Smooth muscle cell (in vitro differentiated cells): ENCODE measurements around the gene ASB11. TPM values are rescaled to one million over a fixed set of nuclear protein-coding genes. Genes with fewer than 3 reads are reported as not detected.
A peak's percentile ranks its signal among the peaks of the same experiment; 100 is the strongest.

Source experiments
- DNase-seq: peaks from one replicate; lab custom pipeline; 2025; ENCODE audit not compliant: unreplicated experiment; lab: John Stamatoyannopoulos, UW
- H2AFZ ChIP-seq: fragments of 200-600 bp; sonication (generic); 2 replicates; pipeline ENCODE4 v1.6.0; 2016; ENCODE audit warnings: antibody characterized with exemption, low read depth, mild to moderate bottlenecking
- H3F3A ChIP-seq: fragments of 200-600 bp; sonication (generic); 2 replicates; pipeline ENCODE4 v1.6.0; 2017; ENCODE audit warnings: antibody characterized with exemption, low read depth
- H3K27ac ChIP-seq: fragments of 200-600 bp; sonication (generic); 2 replicates; pipeline ENCODE4 v1.5.1; 2016; ENCODE audit warnings: low read depth, mild to moderate bottlenecking
- H3K27me3 ChIP-seq: fragments of 200-600 bp; sonication (generic); 2 replicates; pipeline ENCODE4 v1.6.1; 2016; ENCODE audit warnings: low read depth, mild to moderate bottlenecking
- H3K36me3 ChIP-seq: fragments of 200-600 bp; sonication (generic); 2 replicates; pipeline ENCODE4 v1.5.1; 2016; ENCODE audit warnings: low read depth
- H3K4me1 ChIP-seq: fragments of 200-600 bp; sonication (generic); 2 replicates; pipeline ENCODE4 v1.5.1; 2016; ENCODE audit warnings: low read depth
- H3K4me2 ChIP-seq: fragments of 200-600 bp; sonication (generic); 2 replicates; pipeline ENCODE4 v1.6.0; 2016; ENCODE audit warnings: mild to moderate bottlenecking
- H3K4me3 ChIP-seq: fragments of 200-600 bp; sonication (generic); 2 replicates; pipeline ENCODE4 v1.5.1; 2016; ENCODE audit warnings: mild to moderate bottlenecking
- H3K79me2 ChIP-seq: fragments of 200-600 bp; sonication (generic); 2 replicates; pipeline ENCODE4 v1.6.0; 2016; ENCODE audit warnings: low read depth, mild to moderate bottlenecking
- H3K9ac ChIP-seq: fragments of 200-600 bp; sonication (generic); 2 replicates; pipeline ENCODE4 v1.6.0; 2016; ENCODE audit warnings: low read depth
- H3K9me3 ChIP-seq: fragments of 200-600 bp; sonication (generic); replicated peaks from 2 replicates; pipeline ENCODE4 v1.5.1; 2016; ENCODE audit warnings: low read depth
- H4K20me1 ChIP-seq: fragments of 200-600 bp; sonication (generic); 2 replicates; pipeline ENCODE4 v1.6.0; 2016; ENCODE audit warnings: low read depth
- CTCF ChIP-seq: fragments of 200-600 bp; sonication (generic); IDR thresholded peaks from 2 replicates; pipeline ENCODE4 v1.5.1; 2017; ENCODE audit warnings: borderline replicate concordance, mild to moderate bottlenecking, antibody characterized with exemption; ENCODE audit not compliant: insufficient read depth, poor library complexity, severe bottlenecking
- WGBS: methylation state at CpG from one replicate; pipeline ENCODE4 v1.1.7; 2016; ENCODE audit warnings: low lambda C conversion rate; 5-methylcytosine and 5-hydroxymethylcytosine counted together
- polyA plus RNA-seq: library from polyadenylated mRNA; unstranded; fragments of >200 nt; fragmentation: Nextera tagmentation; extraction: Ambion mirVana; gene quantifications from 2 replicates; pipeline ENCODE4 v1.2.1, GENCODE V29; 2016
- total RNA-seq: library from RNA; depleted of rRNA; stranded (reverse); fragments of >200 nt; gene quantifications from 2 replicates; pipeline ENCODE4 v1.2.3, GENCODE V29; 2014

Gene ASB11
- total and polyA plus RNA-seq, 2 experiments from 2014 or later = not detected

- no peak for TF ChIP-seq CTCF
- H3K4me1 ChIP-seq = no peaks in the 10 kb centered on the region
- no peaks in the 10 kb centered on the region for H3K27me3 ChIP-seq
- H3K36me3 ChIP-seq = no peaks in the 10 kb centered on the region
- no peaks in the 10 kb centered on the region for H3F3A ChIP-seq
- H2AFZ ChIP-seq = no peak overlapping the region
- H3K4me3 ChIP-seq = no peak overlapping the region
- no peak overlapping the region for H3K9ac ChIP-seq
- 96% methylated on average over 1 of the region's 1 CpG for WGBS
- H3K4me2 ChIP-seq = no peak overlapping the region
- DNase-seq = no peak
- no peaks in the 10 kb centered on the region for H3K9me3 ChIP-seq
- no peak overlapping the region for H3K27ac ChIP-seq
- H4K20me1 ChIP-seq = no peaks in the 10 kb centered on the region
- no peaks in the 10 kb centered on the region for H3K79me2 ChIP-seq
Measured at GRCh38 chrX:15271757-15272156, 43.7 kb downstream of the ASB11 start.

DNA sequence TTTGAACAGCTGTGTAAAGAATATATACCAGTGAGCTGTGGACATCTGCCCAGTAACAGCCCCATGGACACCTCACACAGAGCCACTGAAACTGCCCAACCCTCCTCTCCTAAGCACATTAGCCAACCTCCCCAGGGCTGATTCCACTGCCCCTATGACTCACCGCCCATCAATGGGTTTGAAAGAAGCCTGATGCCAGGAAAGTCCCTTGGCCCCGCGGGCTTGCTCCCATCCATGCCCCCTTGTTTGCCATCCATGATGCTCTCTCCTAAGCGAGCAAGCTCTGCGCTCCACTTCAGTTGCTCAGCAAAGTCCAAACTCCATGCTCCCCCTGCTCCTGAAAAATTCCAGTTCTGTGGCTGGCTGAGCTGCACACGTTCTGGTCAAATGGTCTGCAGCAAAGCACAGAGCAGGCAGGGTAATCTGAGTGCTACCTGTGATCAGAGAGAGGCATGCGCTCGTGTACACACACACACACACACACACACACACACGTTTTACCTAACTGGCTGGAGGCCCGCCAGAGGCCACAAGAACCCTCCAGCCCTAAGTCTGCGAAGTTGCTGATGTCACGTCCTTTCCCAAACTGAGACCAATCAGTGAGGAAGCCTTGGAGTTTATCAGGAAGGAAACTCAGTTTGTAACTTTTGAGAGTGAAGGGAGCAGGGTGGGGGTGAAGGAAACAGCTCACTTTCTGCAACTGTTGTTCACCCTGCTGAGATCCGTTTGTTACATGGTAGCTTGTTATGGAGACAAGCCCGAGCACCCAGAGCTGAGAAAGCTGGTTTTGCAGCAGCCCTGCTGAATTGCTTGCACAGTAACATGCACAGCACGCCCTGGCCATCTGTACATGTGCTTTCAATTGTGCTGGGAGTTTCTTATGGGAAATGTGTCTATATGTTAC, 45.6 kb downstream of the ASB11 start, which contains the start of gene ASB9:
ASB9 (minus strand) TSS at position 466 of the 904 bp plus-strand sequence; CDS start at position 257, 209 bp downstream.
- DNase-seq = no peak
- Histone ChIP-seq H3K4me3 (no peak within 1 kb of the TSS), H3K9me3 (no peaks in the 10 kb centered on the region), H3K27ac (peak within 1 kb of the TSS; percentile 22), H4K20me1 (no peaks in the 10 kb centered on the region), H3K27me3 (no peaks in the 10 kb centered on the region), H3K79me2 (no peaks in the 10 kb centered on the region), H3F3A (no peaks in the 10 kb centered on the region), H3K36me3 (no peaks in the 10 kb centered on the region), H2AFZ (peak within 1 kb of the TSS; percentile 69), H3K9ac (no peak within 1 kb of the TSS), H3K4me2 (no peak within 1 kb of the TSS), H3K4me1 (no peaks in the 10 kb centered on the region)
- 60% methylated on average over 15 of the region's 15 CpGs for WGBS
- TF ChIP-seq CTCF = no peak

GRCh38 chrX:15269120-15269519, 46.3 kb downstream of the ASB11 start:
- no peak overlapping the region for H3K4me3 ChIP-seq
- H3K27ac ChIP-seq = peak overlapping the region; percentile 22
- no peaks in the 10 kb centered on the region for H3K9me3 ChIP-seq
- 100% methylated on average over 1 of the region's 1 CpG for WGBS
- H3K27me3 ChIP-seq = no peaks in the 10 kb centered on the region
- no peak overlapping the region for H3K4me2 ChIP-seq
- H3F3A ChIP-seq = no peaks in the 10 kb centered on the region
- H3K36me3 ChIP-seq = no peaks in the 10 kb centered on the region
- no peak for DNase-seq
- H2AFZ ChIP-seq = no peak overlapping the region
- no peaks in the 10 kb centered on the region for H4K20me1 ChIP-seq
- no peaks in the 10 kb centered on the region for H3K79me2 ChIP-seq
- H3K9ac ChIP-seq = no peak overlapping the region
- TF ChIP-seq CTCF = no peak
- no peaks in the 10 kb centered on the region for H3K4me1 ChIP-seq
